ENCODE measurements around the gene KCNN2. TPM values are rescaled to one million over a fixed set of nuclear protein-coding genes. Genes with fewer than 3 reads are reported as not detected.
"Not testable (repeated sequence)": the region's sequence is repeated elsewhere in the genome, so short reads cannot be mapped to it uniquely, and the experiment has no call there.

KCNN2 gene
- total RNA-seq, 2 experiments from 2014 or later, result not detected

DNA sequence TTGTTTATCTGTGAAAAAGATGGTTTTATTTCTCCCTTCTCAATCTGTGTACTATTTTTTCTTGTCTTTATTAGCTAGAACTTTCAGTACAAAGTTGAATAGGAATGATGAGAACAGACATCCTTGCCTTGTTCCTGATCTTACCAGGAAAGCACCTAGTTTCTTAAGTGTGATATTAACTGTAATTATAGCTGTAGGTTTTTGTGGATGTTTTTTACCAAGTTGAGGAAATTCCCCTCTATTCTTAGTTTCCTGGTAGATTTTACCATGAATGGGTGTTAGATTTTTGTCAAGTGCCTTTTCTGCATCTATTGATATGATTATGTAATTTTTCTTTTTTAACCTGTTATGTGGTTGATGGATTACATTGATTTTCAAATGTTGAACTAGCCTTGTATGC, 68.7 kb downstream of the KCNN2 start:
- DNase-seq, result no peak
- ChIA-PET CTCF (no interaction called here), POLR2A (no interaction called here)
- Histone ChIP-seq H3K4me3 (ENCODE audit: low read length) (no peak overlapping the region), H3K36me3 (ENCODE audit: insufficient read depth, low read length) (no peaks in the 10 kb centered on the region), H3K27ac (ENCODE audit: low read depth in 1 of 2, low read length in 2 of 2) (no peak overlapping the region), H3K4me1 (ENCODE audit: insufficient read depth, low read length) (no peaks in the 10 kb centered on the region), H3K27me3 (ENCODE audit: control insufficient read depth in 1 of 2, insufficient read depth in 2 of 2, low read length in 2 of 2) (no peaks in the 10 kb centered on the region), H3K9me3 (ENCODE audit: control insufficient read depth in 1 of 2, insufficient read depth in 1 of 2, low read length in 2 of 2) (peaks cover 0 to 4% of the 10 kb centered on the region in 2 experiments)
- ATAC-seq (ENCODE audit: poor library complexity), result no peak
- no peaks in the 10 kb centered on the region for H3K4me1 Mint-ChIP-seq (ENCODE audit: low read depth)
- TF ChIP-seq, protein P1, sequence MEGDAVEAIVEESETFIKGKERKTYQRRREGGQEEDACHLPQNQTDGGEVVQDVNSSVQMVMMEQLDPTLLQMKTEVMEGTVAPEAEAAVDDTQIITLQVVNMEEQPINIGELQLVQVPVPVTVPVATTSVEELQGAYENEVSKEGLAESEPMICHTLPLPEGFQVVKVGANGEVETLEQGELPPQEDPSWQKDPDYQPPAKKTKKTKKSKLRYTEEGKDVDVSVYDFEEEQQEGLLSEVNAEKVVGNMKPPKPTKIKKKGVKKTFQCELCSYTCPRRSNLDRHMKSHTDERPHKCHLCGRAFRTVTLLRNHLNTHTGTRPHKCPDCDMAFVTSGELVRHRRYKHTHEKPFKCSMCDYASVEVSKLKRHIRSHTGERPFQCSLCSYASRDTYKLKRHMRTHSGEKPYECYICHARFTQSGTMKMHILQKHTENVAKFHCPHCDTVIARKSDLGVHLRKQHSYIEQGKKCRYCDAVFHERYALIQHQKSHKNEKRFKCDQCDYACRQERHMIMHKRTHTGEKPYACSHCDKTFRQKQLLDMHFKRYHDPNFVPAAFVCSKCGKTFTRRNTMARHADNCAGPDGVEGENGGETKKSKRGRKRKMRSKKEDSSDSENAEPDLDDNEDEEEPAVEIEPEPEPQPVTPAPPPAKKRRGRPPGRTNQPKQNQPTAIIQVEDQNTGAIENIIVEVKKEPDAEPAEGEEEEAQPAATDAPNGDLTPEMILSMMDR (IDR thresholded peaks at IDR 0.05), result no peak
- no peaks in the 10 kb centered on the region for H3K9me3 Mint-ChIP-seq
- H3K36me3 Mint-ChIP-seq (ENCODE audit: low read depth), result no peaks in the 10 kb centered on the region
- H3K27me3 Mint-ChIP-seq, result no peaks in the 10 kb centered on the region
- no peak overlapping the region for H3K4me3 Mint-ChIP-seq
- intact Hi-C loops (cut with DNase I, micrococcal nuclease), result no loop called here
- H3K27ac Mint-ChIP-seq, result no peak overlapping the region

DNA sequence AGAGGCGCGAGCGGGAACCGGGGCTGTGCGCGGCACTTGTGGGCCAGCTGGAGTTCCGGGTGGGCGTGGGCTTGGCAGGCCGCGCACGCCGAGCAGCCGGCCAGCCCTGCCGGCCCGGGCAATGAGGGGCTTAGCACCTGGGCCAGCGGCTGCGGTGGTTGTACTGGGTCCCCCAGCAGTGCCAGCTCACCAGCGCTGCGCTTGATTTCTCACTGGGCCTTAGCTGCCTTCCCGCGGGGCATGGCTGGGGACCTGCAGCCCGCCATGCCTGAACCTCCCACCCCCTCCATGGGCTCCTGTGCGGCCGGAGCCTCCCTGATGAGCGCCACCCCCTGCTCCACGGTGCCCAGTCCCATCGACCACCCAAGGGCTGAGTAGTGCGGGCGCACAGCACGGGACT, 70.8 kb downstream of the KCNN2 start:
- H3K36me3 ChIP-seq (ENCODE audit: insufficient read depth, low read length); intact Hi-C loops (cut with DNase I, micrococcal nuclease); H3K4me1 ChIP-seq (ENCODE audit: insufficient read depth, low read length); DNase-seq; H3K27ac ChIP-seq (ENCODE audit: low read depth in 1 of 2, low read length in 2 of 2); H3K27me3 Mint-ChIP-seq; H3K9me3 ChIP-seq (ENCODE audit: control insufficient read depth in 1 of 2, insufficient read depth in 1 of 2, low read length in 2 of 2); H3K27ac Mint-ChIP-seq; H3K4me3 ChIP-seq (ENCODE audit: low read length); H3K36me3 Mint-ChIP-seq (ENCODE audit: low read depth); CTCF ChIA-PET; ATAC-seq (ENCODE audit: poor library complexity); H3K9me3 Mint-ChIP-seq; POLR2A ChIA-PET; H3K27me3 ChIP-seq (ENCODE audit: control insufficient read depth in 1 of 2, insufficient read depth in 2 of 2, low read length in 2 of 2); H3K4me1 Mint-ChIP-seq (ENCODE audit: low read depth); H3K4me3 Mint-ChIP-seq: not testable (repeated sequence)

DNA sequence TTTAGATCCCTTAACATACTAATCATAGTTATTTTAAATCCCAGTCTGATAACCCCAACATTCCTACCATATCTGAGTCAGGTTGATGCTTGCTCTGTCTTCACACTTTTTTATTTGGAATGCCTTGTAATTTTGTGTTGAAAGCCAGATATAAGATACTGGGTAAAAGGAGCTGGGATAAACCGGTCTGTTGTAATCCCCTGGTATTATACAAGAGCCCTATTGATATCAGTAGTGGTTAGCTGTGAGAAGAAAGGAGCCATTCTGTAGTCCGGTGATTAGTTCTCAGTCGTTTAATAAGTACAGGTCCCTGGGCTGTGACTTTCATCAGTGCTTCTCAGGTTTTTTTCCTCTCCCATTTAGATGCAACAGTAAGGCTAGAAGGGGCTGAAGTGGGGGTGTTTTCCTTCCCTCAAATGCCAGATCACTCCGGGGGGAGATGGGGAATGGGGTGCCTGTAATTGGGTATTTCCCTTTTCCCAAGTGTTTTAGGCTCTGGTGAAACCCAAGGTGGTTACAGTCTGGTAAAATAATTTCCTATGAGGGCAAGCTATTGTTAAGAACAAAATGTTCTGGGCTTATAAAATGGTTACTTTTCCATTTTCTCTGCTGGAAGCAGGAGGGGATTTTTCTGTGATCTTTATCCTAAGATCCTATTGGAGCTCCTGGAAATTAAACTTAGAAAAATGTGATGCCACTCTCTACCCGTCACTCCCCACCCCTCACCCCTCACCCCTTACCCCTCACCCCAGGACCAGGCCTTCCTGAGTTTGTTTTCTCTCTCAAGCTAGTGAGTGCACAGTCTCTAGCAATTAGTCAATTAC, 72.7 kb downstream of the KCNN2 start:
- Mint-ChIP-seq H3K9me3 (no peaks in the 10 kb centered on the region), H3K27me3 (peaks cover 18% of the 10 kb centered on the region), H3K4me1 (ENCODE audit: low read depth) (no peaks in the 10 kb centered on the region), H3K4me3 (no peak overlapping the region), H3K27ac (no peak overlapping the region), H3K36me3 (ENCODE audit: low read depth) (no peaks in the 10 kb centered on the region)
- no peak overlapping the region for H3K27ac ChIP-seq (ENCODE audit: low read depth in 1 of 2, low read length in 2 of 2)
- no peak for DNase-seq
- H3K27me3 ChIP-seq (ENCODE audit: control insufficient read depth in 1 of 2, insufficient read depth in 2 of 2, low read length in 2 of 2), result no peaks in the 10 kb centered on the region
- intact Hi-C loops (cut with DNase I, micrococcal nuclease), result no loop called here
- ATAC-seq (ENCODE audit: poor library complexity), result no peak
- no peak overlapping the region for H3K4me3 ChIP-seq (ENCODE audit: low read length)
- TF ChIP-seq, protein P1 (IDR thresholded peaks at IDR 0.05), result no peak
- H3K36me3 ChIP-seq (ENCODE audit: insufficient read depth, low read length), result no peaks in the 10 kb centered on the region
- ChIA-PET CTCF (no interaction called here), POLR2A (no interaction called here)
- peaks cover 0 to 4% of the 10 kb centered on the region in 2 experiments for H3K9me3 ChIP-seq (ENCODE audit: control insufficient read depth in 1 of 2, insufficient read depth in 1 of 2, low read length in 2 of 2)
- no peaks in the 10 kb centered on the region for H3K4me1 ChIP-seq (ENCODE audit: insufficient read depth, low read length)

DNA sequence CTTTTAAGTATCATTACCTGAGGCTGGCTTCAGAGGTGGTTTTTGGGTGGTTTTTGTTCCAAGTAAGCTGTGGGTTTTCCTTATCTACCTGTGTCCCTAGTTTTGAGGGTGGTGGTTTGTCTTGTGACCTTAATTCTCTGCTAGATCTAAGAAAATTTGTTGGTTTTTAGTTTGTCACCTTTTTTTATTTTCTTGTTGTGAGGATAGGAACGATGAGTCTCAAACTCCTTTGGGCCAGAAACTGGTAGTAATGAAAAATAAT, 73.3 kb downstream of the KCNN2 start:
- Mint-ChIP-seq H3K36me3 (ENCODE audit: low read depth) (no peaks in the 10 kb centered on the region), H3K27ac (no peak overlapping the region), H3K9me3 (no peaks in the 10 kb centered on the region), H3K4me3 (no peak overlapping the region), H3K27me3 (peaks cover 18% of the 10 kb centered on the region), H3K4me1 (ENCODE audit: low read depth) (no peaks in the 10 kb centered on the region)
- Histone ChIP-seq H3K27ac (ENCODE audit: low read depth in 1 of 2, low read length in 2 of 2) (no peak overlapping the region), H3K36me3 (ENCODE audit: insufficient read depth, low read length) (no peaks in the 10 kb centered on the region), H3K27me3 (ENCODE audit: control insufficient read depth in 1 of 2, insufficient read depth in 2 of 2, low read length in 2 of 2) (no peaks in the 10 kb centered on the region), H3K9me3 (ENCODE audit: control insufficient read depth in 1 of 2, insufficient read depth in 1 of 2, low read length in 2 of 2) (peaks cover 0 to 4% of the 10 kb centered on the region in 2 experiments), H3K4me3 (ENCODE audit: low read length) (no peak overlapping the region), H3K4me1 (ENCODE audit: insufficient read depth, low read length) (no peaks in the 10 kb centered on the region)
- DNase-seq (no peak), ATAC-seq (ENCODE audit: poor library complexity) (no peak)
- CTCF ChIA-PET, result no interaction called here
- POLR2A ChIA-PET, result no interaction called here
- intact Hi-C loops (cut with DNase I, micrococcal nuclease), result no loop called here
- TF ChIP-seq, protein P1 (IDR thresholded peaks at IDR 0.05), result no peak

Data from CD4-positive, alpha-beta T cell (primary cell).